Motor neuron (in vitro differentiated cells): ENCODE data around the gene ZNF488. TPM values are rescaled to one million over a fixed set of nuclear protein-coding genes. Genes with fewer than 3 reads are reported as not detected.
A peak's percentile ranks its signal among the peaks of the same experiment; 100 is the strongest.

Experiments
- ATAC-seq, 8 experiments: fragments of 200-7000 bp; cut with Tn5 transposase; replicated peaks in 6 of 8; 2 replicates each; pipeline ENCODE4 v1.8.0; 2021; ENCODE audit warnings: mild to moderate bottlenecking in 8 of 8, moderate library complexity in 8 of 8
- H3K27ac ChIP-seq, 2 donors: fragments of 250-450 bp; sonication (Bioruptor Pico); 2 replicates each; pipeline ENCODE4 v1.9.0; 2021; ENCODE audit warnings: antibody characterized with exemption in 2 of 2, mild to moderate bottlenecking in 2 of 2, moderate library complexity in 1 of 2
- H3K4me1 ChIP-seq, 2 donors: fragments of 250-450 bp; sonication (Bioruptor Pico); replicated peaks in 1 of 2; 2 replicates each; pipeline ENCODE4 v1.6.1; 2021; ENCODE audit warnings: antibody characterized with exemption in 2 of 2, mild to moderate bottlenecking in 2 of 2, moderate library complexity in 1 of 2
- H3K4me3 ChIP-seq, 5 donors: fragments of 250-450 bp; sonication (Bioruptor Pico); 2 replicates each; pipeline ENCODE4 v1.9.0; 2021; ENCODE audit warnings: antibody characterized with exemption in 5 of 5, mild to moderate bottlenecking in 5 of 5, moderate library complexity in 4 of 5
- WGBS, 10 experiments: fragments of 450-650 bp; shearing (Covaris generic); methylation state at CpG; one replicate each; pipeline ENCODE4 v1.0.0; 2022; 5-methylcytosine and 5-hydroxymethylcytosine counted together
- in situ Hi-C, 9 experiments: fragments of 400-800 bp; cut with MboI; loops; one replicate each; pipeline ENCODE4 v1.15.0; 2021; ENCODE audit warnings: low sequenced_read_pairs in 9 of 9, low pct_unique_long_range_greater_than_20kb in 2 of 9; ENCODE audit not compliant: unreplicated experiment in 9 of 9
- total RNA-seq, 8 experiments: library from RNA; unstranded; fragments of 300-600 nt; gene quantifications; 2 replicates each; pipeline versions ENCODE4 v1.2.3 to v1.2.4, GENCODE V29; 2022

The ZNF488 gene
- total RNA-seq, 8 experiments from 2014 or later, result 0.23 to 0.62 (median 0.50) TPM; not detected in 1

- ATAC-seq, result peak in 5 of 8 experiments; percentile 32 to 98 (median 91)
- H3K4me3 ChIP-seq, result no peak overlapping the region
- no peaks in the 10 kb centered on the region for H3K4me1 ChIP-seq
- H3K27ac ChIP-seq, result no peak overlapping the region
- WGBS, 10 experiments, result 40 to 82% (median 72%) methylated on average over 1 to 9 of the region's 13 CpGs; no CpG with 5 or more reads in 2 of the 10 experiments
- in situ Hi-C loops, result no loop called here
These were observed 37.4 kb downstream of the ZNF488 start for GRCh38 chr10:47346581-47347302.

- 57 to 100% (median 82%) methylated on average over 1 to 11 of the region's 13 CpGs for WGBS, 10 experiments
- in situ Hi-C loops, result no loop called here
- Histone ChIP-seq H3K4me3 (no peak overlapping the region), H3K4me1 (no peaks in the 10 kb centered on the region), H3K27ac (no peak overlapping the region)
- no peak for ATAC-seq
These were observed 38.9 kb downstream of the ZNF488 start for GRCh38 chr10:47344996-47345870.

- H3K4me3 ChIP-seq, result no peak overlapping the region
- 31 to 100% (median 62%) methylated on average over 1 to 5 of the region's 5 CpGs for WGBS, 10 experiments
- in situ Hi-C loops, result no loop called here
- H3K4me1 ChIP-seq, result no peaks in the 10 kb centered on the region
- H3K27ac ChIP-seq, result no peak overlapping the region
- peak; percentile 54 to 86 (median 72) for ATAC-seq
These were observed 43.4 kb downstream of the ZNF488 start for GRCh38 chr10:47340608-47341170.

- in situ Hi-C loops, result no loop called here
- no peak overlapping the region for H3K27ac ChIP-seq
- no peaks in the 10 kb centered on the region for H3K4me1 ChIP-seq
- no peak overlapping the region for H3K4me3 ChIP-seq
- ATAC-seq, result peak in 7 of 8 experiments; percentile 36 to 92 (median 62)
- WGBS, 10 experiments, result 0 to 90% (median 43%) methylated on average over 1 to 9 of the region's 15 CpGs; no CpG with 5 or more reads in 3 of the 10 experiments
These were observed 44.1 kb downstream of the ZNF488 start for GRCh38 chr10:47339759-47340607.

- H3K27ac ChIP-seq, result no peak overlapping the region
- in situ Hi-C loops, result no loop called here
- H3K4me3 ChIP-seq, result no peak overlapping the region
- WGBS, 10 experiments, result 73 to 100% (median 91%) methylated on average over 2 to 4 of the region's 8 CpGs; no CpG with 5 or more reads in 3 of the 10 experiments
- ATAC-seq, result no peak
- H3K4me1 ChIP-seq, result no peaks in the 10 kb centered on the region
These were observed 44.8 kb downstream of the ZNF488 start for GRCh38 chr10:47339186-47339735.

- Histone ChIP-seq H3K4me3 (no peak overlapping the region), H3K27ac (no peak overlapping the region), H3K4me1 (no peaks in the 10 kb centered on the region)
- ATAC-seq, result no peak
- in situ Hi-C loops, result no loop called here
- WGBS, 10 experiments, result 33 to 100% (median 83%) methylated on average over 1 to 4 of the region's 4 CpGs; no CpG with 5 or more reads in 4 of the 10 experiments
These were observed 46.8 kb downstream of the ZNF488 start for GRCh38 chr10:47337310-47337709.

GRCh38 chr10:47336387-47337134 lies 47.5 kb downstream of the ZNF488 start:
- in situ Hi-C loops, result no loop called here

GRCh38 chr10:47335906-47336305 lies 48.2 kb downstream of the ZNF488 start:
- in situ Hi-C loops, result no loop called here
- Histone ChIP-seq H3K4me3 (no peak overlapping the region), H3K4me1 (no peaks in the 10 kb centered on the region), H3K27ac (no peak overlapping the region)
- 0 to 100% (median 66%) methylated on average over 1 to 4 of the region's 5 CpGs; no CpG with 5 or more reads in 3 of the 10 experiments for WGBS, 10 experiments
- ATAC-seq, result no peak

More at GRCh38 chr10:47336387-47337134, 47.5 kb downstream of the ZNF488 start:
- WGBS, 10 experiments, result 71 to 83% (median 79%) methylated on average over 2 to 12 of the region's 15 CpGs; no CpG with 5 or more reads in 1 of the 10 experiments
- Histone ChIP-seq H3K4me3 (no peak overlapping the region), H3K27ac (no peak overlapping the region), H3K4me1 (no peaks in the 10 kb centered on the region)
- ATAC-seq, result no peak

- 54 to 100% (median 79%) methylated on average over 2 to 6 of the region's 8 CpGs; no CpG with 5 or more reads in 1 of the 10 experiments for WGBS, 10 experiments
- H3K4me3 ChIP-seq, result no peak overlapping the region
- no peak for ATAC-seq
- H3K4me1 ChIP-seq, result no peaks in the 10 kb centered on the region
- no peak overlapping the region for H3K27ac ChIP-seq
- in situ Hi-C loops, result no loop called here
These were observed 49.4 kb downstream of the ZNF488 start for GRCh38 chr10:47334466-47335295.

GRCh38 chr10:47333532-47333931 lies 50.6 kb downstream of the ZNF488 start:
- 40 to 100% (median 76%) methylated on average over 1 to 6 of the region's 6 CpGs; no CpG with 5 or more reads in 2 of the 10 experiments for WGBS, 10 experiments
- Histone ChIP-seq H3K27ac (no peak overlapping the region), H3K4me3 (no peak overlapping the region), H3K4me1 (no peaks in the 10 kb centered on the region)
- no peak for ATAC-seq
- in situ Hi-C loops, result no loop called here

- Histone ChIP-seq H3K27ac (no peak overlapping the region), H3K4me1 (no peaks in the 10 kb centered on the region), H3K4me3 (no peak overlapping the region)
- in situ Hi-C loops, result no loop called here
- WGBS, 10 experiments, result 54 to 100% (median 80%) methylated on average over 1 to 3 of the region's 3 CpGs; no CpG with 5 or more reads in 3 of the 10 experiments
- no peak for ATAC-seq
These were observed 51.1 kb downstream of the ZNF488 start for GRCh38 chr10:47332946-47333345.
